HEK293 (cell line): ENCODE measurements around the gene PIK3C2G.

ENCODE experiments used
- CTCF ChIP-seq: fragments of 450-650 bp; formaldehyde crosslinking; IDR thresholded peaks from 2 replicates; pipeline ENCODE4 v1.5.1; 2016; ENCODE audit warnings: missing biosample characterization, missing genetic modification characterization
- GLIS2 ChIP-seq: fragments of 450-650 bp; formaldehyde crosslinking; IDR thresholded peaks from 2 replicates; pipeline ENCODE4 v1.5.1; 2016; ENCODE audit warnings: missing biosample characterization, missing genetic modification characterization
- KLF10 ChIP-seq: fragments of 450-650 bp; IDR thresholded peaks from 2 replicates; pipeline ENCODE4 v1.5.1; 2018; ENCODE audit warnings: missing biosample characterization, mild to moderate bottlenecking, missing genetic modification characterization
- MZF1 ChIP-seq: fragments of 450-650 bp; formaldehyde crosslinking; IDR thresholded peaks from 2 replicates; pipeline ENCODE4 v1.5.1; 2017; ENCODE audit warnings: missing biosample characterization, missing genetic modification characterization, borderline replicate concordance
- REST ChIP-seq: fragments of 450-650 bp; formaldehyde crosslinking; IDR thresholded peaks from 2 replicates; pipeline ENCODE4 v1.5.1; 2016; ENCODE audit warnings: missing biosample characterization, missing genetic modification characterization
- SETDB1 ChIP-seq: IDR thresholded peaks from one replicate; pipeline ENCODE4 v1.6.1; 2017; ENCODE audit warnings: mild to moderate bottlenecking, low read length, moderate library complexity, mixed read lengths; ENCODE audit not compliant: insufficient read length
- ZIC2 ChIP-seq: fragments of 450-650 bp; formaldehyde crosslinking; IDR thresholded peaks from 2 replicates; pipeline ENCODE4 v1.5.1; 2016; ENCODE audit warnings: missing biosample characterization, missing genetic modification characterization
- ZNF174 ChIP-seq: fragments of 450-650 bp; formaldehyde crosslinking; IDR thresholded peaks from 2 replicates; pipeline ENCODE4 v1.5.0; 2017; ENCODE audit warnings: missing biosample characterization, mild to moderate bottlenecking, missing genetic modification characterization
- ZNF266 ChIP-seq: fragments of 450-650 bp; formaldehyde crosslinking; IDR thresholded peaks from 2 replicates; pipeline ENCODE4 v1.5.1; 2016; ENCODE audit warnings: missing biosample characterization, missing genetic modification characterization, low read depth
- ZNF416 ChIP-seq: fragments of 450-650 bp; formaldehyde crosslinking; IDR thresholded peaks from 2 replicates; pipeline ENCODE4 v1.5.1; 2016; ENCODE audit warnings: missing biosample characterization, missing genetic modification characterization
- ZNF501 ChIP-seq: fragments of 450-650 bp; formaldehyde crosslinking; IDR thresholded peaks from 2 replicates; pipeline ENCODE4 v1.5.1; 2016; ENCODE audit warnings: missing biosample characterization, missing genetic modification characterization
- ZNF639 ChIP-seq: fragments of 450-650 bp; formaldehyde crosslinking; IDR thresholded peaks from 2 replicates; pipeline ENCODE4 v1.5.1; 2016; ENCODE audit warnings: missing biosample characterization, missing genetic modification characterization

- TF ChIP-seq CTCF (no peak), ZNF266 (no peak), ZNF639 (tag by site-specific recombination) (no peak), ZNF501 (tag by site-specific recombination) (no peak), ZIC2 (tag by site-specific recombination) (no peak), SETDB1 (no peak), ZNF416 (tag by site-specific recombination) (no peak), KLF10 (no peak), GLIS2 (tag by site-specific recombination) (no peak), MZF1 (tag by site-specific recombination) (no peak), REST (tag by site-specific recombination) (no peak), ZNF174 (no peak)
Observed at GRCh38 chr12:18400186-18400585, 138.9 kb downstream of the PIK3C2G start.
